Measurements from ENCODE around the gene EVC2. TPM values are rescaled to one million over a fixed set of nuclear protein-coding genes. Genes with fewer than 3 reads are reported as not detected.

EVC2 gene
- total and polyA plus RNA-seq, 2 of the 13 experiments (the other 11 are each of a cell fraction or from before 2014, with no cell fraction given), result not detected

DNA sequence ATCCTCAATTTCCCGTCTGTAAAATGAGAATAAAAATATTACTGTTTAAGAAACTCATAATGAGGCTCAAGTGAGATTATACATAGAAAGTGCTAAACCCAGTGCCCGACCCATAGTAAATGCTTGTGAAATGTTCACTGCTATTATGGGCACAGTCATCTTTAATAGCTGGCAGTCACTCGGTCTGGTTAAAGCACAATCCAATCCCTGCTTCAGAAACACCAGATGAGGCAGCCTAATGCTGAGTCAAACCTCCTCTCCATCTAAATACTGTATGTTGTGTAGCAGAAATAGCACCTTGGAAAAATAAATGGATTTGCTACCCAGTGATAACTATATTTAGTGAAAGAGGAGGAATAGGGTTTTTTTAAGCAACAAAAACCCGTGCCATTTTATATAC, 14.5 kb downstream of the EVC2 start:
- no peak for FAIRE-seq
- H3K27me3 ChIP-seq (ENCODE audit: control insufficient read depth in 1 of 2, insufficient read depth in 2 of 2, low read length in 2 of 2), result peaks cover 0 to 12% of the 10 kb centered on the region in 2 experiments; a peak in 1 of 5 replicates
- H3K9ac ChIP-seq (ENCODE audit: insufficient read depth, low read depth, low read length), result no peak overlapping the region

DNA sequence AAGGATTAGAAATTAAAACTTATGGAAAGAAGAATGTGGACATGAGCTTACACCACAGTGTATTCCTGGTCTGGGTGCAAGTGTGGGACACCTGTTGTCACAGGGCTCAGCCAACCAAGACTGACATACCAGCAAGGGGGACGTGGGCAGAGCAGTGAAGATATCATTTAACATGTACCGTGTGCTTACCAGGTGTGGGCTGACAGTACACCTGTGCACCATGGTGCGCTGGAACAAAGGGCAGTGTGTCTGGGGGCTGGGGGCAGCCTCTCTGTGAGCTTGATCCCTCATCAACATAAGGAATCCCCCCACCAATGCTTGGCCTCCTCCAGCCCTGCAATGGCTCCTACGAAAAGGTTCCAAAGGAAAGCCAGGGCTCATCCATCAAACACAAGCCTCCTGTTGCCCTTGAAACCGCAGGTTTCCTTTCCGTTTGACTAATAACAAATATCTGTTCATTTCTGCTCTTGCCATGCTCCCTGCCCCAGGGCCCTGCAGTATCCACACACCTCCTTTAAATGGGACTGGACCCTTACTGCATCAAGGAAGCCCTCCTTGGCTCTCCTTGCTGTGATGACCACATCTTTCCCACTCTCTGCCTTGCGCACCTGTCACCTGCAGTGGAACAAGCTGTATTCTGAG, 16.7 kb downstream of the EVC2 start:
- TF ChIP-seq MIER2 (CRISPR knock-in tag; IDR thresholded peaks at IDR 0.05), result no peak
- TF ChIP-seq LCORL (IDR thresholded peaks at IDR 0.05), result no peak
- no peak for TF ChIP-seq LCORL (CRISPR knock-in tag; IDR thresholded peaks at IDR 0.05)
- no peak for TF ChIP-seq BHLHE40 (IDR thresholded peaks at IDR 0.05; ENCODE audit: low read length)
- no peak for TF ChIP-seq ZNF777 (CRISPR knock-in tag; IDR thresholded peaks at IDR 0.05)

More for the DNA sequence above, 14.5 kb downstream of the EVC2 start:
- Histone ChIP-seq H3K9me3 (ENCODE audit: low read length) (no peaks in the 10 kb centered on the region), H3K4me1 (ENCODE audit: insufficient read depth, low read length) (no peaks in the 10 kb centered on the region), H3K27ac (ENCODE audit: extremely low read length, insufficient read depth, low read length) (no peak overlapping the region), H3K4me2 (ENCODE audit: low read depth, low read length) (no peak overlapping the region), H3K4me3 (replicated peaks in 1 of 3; ENCODE audit: insufficient read depth in 1 of 3, low read depth in 2 of 3, low read length in 3 of 3) (no peak overlapping the region), H3K79me2 (ENCODE audit: insufficient read depth, low read length) (no peaks in the 10 kb centered on the region), H4K20me1 (ENCODE audit: insufficient read depth, low read length) (no peaks in the 10 kb centered on the region), H2AFZ (ENCODE audit: low read length) (no peak overlapping the region), H3K36me3 (replicated peaks in 1 of 2; ENCODE audit: control insufficient read depth in 1 of 2, insufficient read depth in 2 of 2, low read length in 2 of 2) (no peaks in the 10 kb centered on the region)
- 25% methylated on average over 4 of the region's 4 CpGs for WGBS (ENCODE audit: low lambda C conversion rate)
- POLR2A ChIA-PET, result no interaction called here
- in situ Hi-C loops (cut with HindIII; ENCODE audit: extremely low pct_ligation_motif_present, low pct_unique_long_range_greater_than_20kb) (no loop called here), intact Hi-C loops (cut with micrococcal nuclease; ENCODE audit: unreplicated experiment) (no loop called here)
- DNase-seq (ENCODE audit: low spot score) (no peak), ATAC-seq (no peak)
- no TSS peak for BruUV-seq (replicated peaks)
- CTCF ChIA-PET (ENCODE audit: low intra/inter-chr PET ratio, low total read pairs), result no interaction called here
- TF ChIP-seq, protein P1, sequence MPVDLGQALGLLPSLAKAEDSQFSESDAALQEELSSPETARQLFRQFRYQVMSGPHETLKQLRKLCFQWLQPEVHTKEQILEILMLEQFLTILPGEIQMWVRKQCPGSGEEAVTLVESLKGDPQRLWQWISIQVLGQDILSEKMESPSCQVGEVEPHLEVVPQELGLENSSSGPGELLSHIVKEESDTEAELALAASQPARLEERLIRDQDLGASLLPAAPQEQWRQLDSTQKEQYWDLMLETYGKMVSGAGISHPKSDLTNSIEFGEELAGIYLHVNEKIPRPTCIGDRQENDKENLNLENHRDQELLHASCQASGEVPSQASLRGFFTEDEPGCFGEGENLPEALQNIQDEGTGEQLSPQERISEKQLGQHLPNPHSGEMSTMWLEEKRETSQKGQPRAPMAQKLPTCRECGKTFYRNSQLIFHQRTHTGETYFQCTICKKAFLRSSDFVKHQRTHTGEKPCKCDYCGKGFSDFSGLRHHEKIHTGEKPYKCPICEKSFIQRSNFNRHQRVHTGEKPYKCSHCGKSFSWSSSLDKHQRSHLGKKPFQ (CRISPR knock-in tag; IDR thresholded peaks at IDR 0.05; ENCODE audit: insufficient replicate concordance), result no peak
- TF ChIP-seq PLRG1 (conservative IDR thresholded peaks at IDR 0.05) (no peak), CBX5 (CRISPR knock-in tag; IDR thresholded peaks at IDR 0.05; ENCODE audit: borderline replicate concordance) (no peak), FOXJ3 (CRISPR knock-in tag; IDR thresholded peaks at IDR 0.05; ENCODE audit: borderline replicate concordance) (no peak), ZNF432 (CRISPR knock-in tag; IDR thresholded peaks at IDR 0.05; ENCODE audit: borderline replicate concordance) (no peak), MAFG (CRISPR knock-in tag; IDR thresholded peaks at IDR 0.05) (no peak), HCFC1 (IDR thresholded peaks at IDR 0.05; ENCODE audit: low read depth, low read length) (no peak), ZNF891 (CRISPR knock-in tag; IDR thresholded peaks at IDR 0.05) (no peak), GFI1 (CRISPR knock-in tag; IDR thresholded peaks at IDR 0.05; ENCODE audit: borderline replicate concordance) (no peak), ATM (IDR thresholded peaks at IDR 0.05; ENCODE audit: borderline replicate concordance) (no peak), ZFP36 (IDR thresholded peaks at IDR 0.05; ENCODE audit: borderline replicate concordance, low read depth, low read length, partially characterized antibody) (no peak), SRSF1 (optimal IDR thresholded peaks at IDR 0.05; ENCODE audit: low read depth, low read length) (no peak)

More for the DNA sequence above, 16.7 kb downstream of the EVC2 start:
- no peak for FAIRE-seq
- BruUV-seq (replicated peaks), result no TSS peak
- Histone ChIP-seq H3K79me2 (ENCODE audit: insufficient read depth, low read length) (no peaks in the 10 kb centered on the region), H4K20me1 (ENCODE audit: insufficient read depth, low read length) (no peaks in the 10 kb centered on the region), H2AFZ (ENCODE audit: low read length) (no peak overlapping the region), H3K9ac (ENCODE audit: insufficient read depth, low read depth, low read length) (no peak overlapping the region), H3K27me3 (ENCODE audit: control insufficient read depth in 1 of 2, insufficient read depth in 2 of 2, low read length in 2 of 2) (peaks cover 0 to 18% of the 10 kb centered on the region in 2 experiments; a peak in 2 of 5 replicates), H3K9me3 (ENCODE audit: low read length) (no peaks in the 10 kb centered on the region), H3K4me2 (ENCODE audit: low read depth, low read length) (no peak overlapping the region), H3K4me3 (replicated peaks in 1 of 3; ENCODE audit: insufficient read depth in 1 of 3, low read depth in 2 of 3, low read length in 3 of 3) (no peak overlapping the region), H3K36me3 (replicated peaks in 1 of 2; ENCODE audit: control insufficient read depth in 1 of 2, insufficient read depth in 2 of 2, low read length in 2 of 2) (no peaks in the 10 kb centered on the region), H3K27ac (ENCODE audit: extremely low read length, insufficient read depth, low read length) (no peak overlapping the region), H3K4me1 (ENCODE audit: insufficient read depth, low read length) (no peaks in the 10 kb centered on the region)
- DNase-seq (ENCODE audit: low spot score), result no peak
- intact Hi-C loops (cut with micrococcal nuclease; ENCODE audit: unreplicated experiment) (no loop called here), in situ Hi-C loops (cut with HindIII; ENCODE audit: extremely low pct_ligation_motif_present, low pct_unique_long_range_greater_than_20kb) (no loop called here)
- ATAC-seq, result no peak
- WGBS (ENCODE audit: low lambda C conversion rate), result 53% methylated on average over 5 of the region's 7 CpGs
- POLR2A ChIA-PET, result no interaction called here
- CTCF ChIA-PET (ENCODE audit: low intra/inter-chr PET ratio, low total read pairs), result no interaction called here
